GM19467 (cell line): ENCODE data around the gene PET117.
"Not testable (repeated sequence)": the region's sequence is repeated elsewhere in the genome, so short reads cannot be mapped to it uniquely, and the experiment has no call there.

ENCODE experiments used
- ATAC-seq: cut with Tn5 transposase; IDR thresholded peaks from one replicate; pipeline ENCODE4 v1.9.1; 2021; ENCODE audit warnings: mild to moderate bottlenecking, moderate library complexity; ENCODE audit not compliant: unreplicated experiment

The PET117 gene, protein sequence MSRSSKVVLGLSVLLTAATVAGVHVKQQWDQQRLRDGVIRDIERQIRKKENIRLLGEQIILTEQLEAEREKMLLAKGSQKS

GRCh38 chr20:18137412-18138265 lies at the start of gene PET117, which contains the start of gene KAT14:
TSS of gene PET117 (plus strand) at chr20:18137863. CDS start at chr20:18137956, 93 bp downstream.
TSS of gene KAT14 (plus strand) at chr20:18137863. CDS start at chr20:18142661, 4,798 bp downstream.
- ATAC-seq: peak; percentile 85

DNA sequence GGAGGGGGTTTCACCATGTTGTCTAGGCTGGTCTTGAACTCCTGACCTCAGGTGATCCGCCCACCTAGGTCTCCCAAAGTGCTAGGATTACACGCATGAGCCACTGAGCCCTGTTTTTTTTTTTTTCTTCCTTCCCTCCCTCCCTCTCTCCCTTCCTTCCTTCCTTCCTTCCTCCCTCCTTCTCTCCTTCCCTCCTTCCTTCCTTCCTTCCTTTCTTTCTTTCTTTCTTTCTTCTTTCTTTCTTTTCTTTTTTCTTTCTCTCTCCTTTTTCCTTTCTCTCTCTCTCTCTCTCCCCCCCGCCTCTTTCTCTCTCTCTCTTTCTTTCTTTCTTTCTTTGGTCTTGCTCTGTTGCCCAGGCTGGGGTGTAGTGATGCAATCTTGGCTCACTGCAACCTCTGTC lies 49.4 kb upstream of the PET117 start:
- not testable (repeated sequence) for ATAC-seq

- ATAC-seq: not testable (repeated sequence)
Measured at GRCh38 chr20:18088841-18089240, 48.8 kb upstream of the PET117 start.

GRCh38 chr20:18090044-18090443 lies 47.6 kb upstream of the PET117 start:
- ATAC-seq: no peak

DNA sequence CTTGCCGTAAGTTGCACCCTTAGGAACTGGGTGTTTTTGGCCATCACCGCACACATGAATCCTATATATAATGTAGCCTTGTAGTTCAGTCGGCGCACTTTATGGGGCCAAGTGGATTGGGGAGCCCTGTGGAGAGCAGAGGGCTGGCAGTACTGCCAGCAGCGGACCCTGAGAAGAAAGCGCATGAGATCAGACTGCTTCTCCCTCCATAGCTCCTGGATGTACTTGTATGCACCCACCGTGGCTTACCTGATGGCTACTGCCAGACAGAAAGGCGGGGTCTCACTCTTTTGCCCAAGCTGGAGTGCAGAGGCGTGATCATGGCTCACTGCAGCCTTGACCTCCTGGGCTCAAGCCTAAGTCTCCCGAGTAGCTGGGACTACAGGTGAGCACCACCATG lies 47.2 kb upstream of the PET117 start:
- ATAC-seq: no peak

GRCh38 chr20:18091623-18092022 lies 46.0 kb upstream of the PET117 start:
- ATAC-seq: no peak

GRCh38 chr20:18092890-18093289 lies 44.8 kb upstream of the PET117 start:
- no peak for ATAC-seq

DNA sequence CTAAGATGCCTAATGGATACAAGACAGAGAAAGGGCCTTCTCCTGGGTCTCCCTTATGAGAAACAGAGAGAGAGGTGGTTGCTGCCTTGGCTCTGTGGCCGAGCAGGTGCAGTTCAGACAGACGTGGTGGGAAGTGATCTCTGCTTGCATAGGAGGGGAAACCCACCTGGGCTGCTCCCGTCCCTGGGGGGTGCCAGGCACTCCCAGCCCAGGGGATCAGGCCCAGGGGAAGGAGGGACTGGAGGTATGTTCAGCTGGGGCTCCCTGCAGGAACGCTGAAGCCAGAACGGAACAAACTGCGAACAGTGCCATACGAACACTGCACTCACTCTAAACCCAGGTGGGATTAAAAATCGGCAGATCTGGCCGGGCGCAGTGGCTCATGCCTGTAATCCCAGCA lies 44.3 kb upstream of the PET117 start:
- no peak for ATAC-seq

- no peak for ATAC-seq
Measured at GRCh38 chr20:18094191-18094590, 43.5 kb upstream of the PET117 start.

DNA sequence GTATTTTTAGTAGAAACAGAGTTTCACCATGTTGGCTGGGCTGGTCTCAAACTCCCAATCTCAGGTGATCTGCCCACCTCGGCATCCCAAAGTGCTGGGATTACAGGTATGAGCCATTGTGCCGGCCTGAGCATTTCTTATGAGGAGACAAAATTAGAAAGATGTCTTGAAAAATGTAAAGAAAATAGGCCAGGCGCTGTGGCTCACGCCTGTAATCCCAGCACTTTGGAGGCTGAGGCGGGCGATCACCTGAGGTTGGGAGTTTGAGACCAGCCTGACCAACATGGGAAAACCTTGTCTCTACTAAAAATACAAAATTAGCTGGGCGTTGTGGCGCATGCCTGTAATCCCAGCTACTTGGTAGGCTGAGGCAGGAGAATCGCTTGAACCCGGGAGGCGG lies 37.1 kb upstream of the PET117 start:
- ATAC-seq: not testable (repeated sequence)

- ATAC-seq: no peak
Measured at GRCh38 chr20:18101125-18101810, 36.4 kb upstream of the PET117 start.

- no peak for ATAC-seq
Measured at GRCh38 chr20:18103497-18103896, 34.2 kb upstream of the PET117 start.

DNA sequence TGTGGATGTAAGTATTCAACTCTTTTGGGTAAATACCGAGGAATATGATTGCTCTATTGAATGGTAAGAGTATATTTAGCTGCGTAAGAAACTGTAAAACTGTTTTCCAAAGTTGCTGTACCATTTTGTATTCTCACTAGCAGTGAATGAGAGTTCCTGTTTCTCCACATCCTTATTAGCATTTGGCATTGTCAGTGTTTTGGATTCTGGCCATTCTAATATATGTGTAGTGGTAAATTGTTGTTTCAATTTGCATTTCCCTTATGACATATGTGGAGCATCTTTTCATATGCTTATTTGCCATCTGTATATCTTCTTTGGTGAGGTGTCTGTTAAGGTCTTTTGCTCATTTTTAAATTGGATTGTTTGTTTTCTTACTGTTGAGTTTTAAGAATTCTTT lies 29.3 kb upstream of the PET117 start:
- no peak for ATAC-seq

DNA sequence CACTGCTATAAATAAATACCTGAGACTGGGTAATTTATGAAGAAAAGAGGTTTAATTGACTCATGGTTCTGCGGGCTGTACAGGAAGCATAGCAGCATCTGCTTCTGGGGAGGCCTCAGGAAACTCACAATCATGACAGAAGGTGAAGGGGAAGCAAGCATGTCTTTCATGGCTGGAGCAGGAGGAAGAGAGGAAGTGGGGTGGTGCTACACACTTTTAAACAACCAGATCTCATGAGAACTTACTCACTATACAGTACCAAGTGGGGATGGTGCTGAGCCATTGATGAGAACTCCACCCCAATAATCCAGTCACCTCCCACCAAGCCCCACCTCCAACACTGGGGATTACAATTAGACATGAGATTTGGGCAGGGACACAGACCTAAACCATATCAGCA lies 9.1 kb upstream of the PET117 start:
- ATAC-seq: not testable (repeated sequence)

DNA sequence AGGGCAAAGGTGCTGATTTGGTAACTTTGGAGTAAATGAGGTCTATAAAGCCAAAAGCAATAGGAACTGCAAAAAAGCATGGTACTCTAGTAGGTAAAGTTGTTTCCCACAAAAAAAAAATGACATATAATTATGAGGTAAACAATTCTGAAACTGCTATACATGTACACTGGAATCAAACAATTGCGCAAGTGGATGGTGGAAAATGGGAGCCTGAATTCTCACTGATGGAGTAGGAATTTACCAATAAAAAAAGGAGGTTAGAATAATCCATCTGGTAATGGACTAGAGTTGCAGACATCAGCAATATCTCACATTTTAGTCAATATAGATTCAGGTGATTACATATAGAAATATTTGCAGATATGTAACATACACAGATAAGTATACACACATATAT lies 5.0 kb upstream of the PET117 start:
- ATAC-seq: no peak

GRCh38 chr20:18133962-18134361 lies 3.7 kb upstream of the PET117 start:
- no peak for ATAC-seq

DNA sequence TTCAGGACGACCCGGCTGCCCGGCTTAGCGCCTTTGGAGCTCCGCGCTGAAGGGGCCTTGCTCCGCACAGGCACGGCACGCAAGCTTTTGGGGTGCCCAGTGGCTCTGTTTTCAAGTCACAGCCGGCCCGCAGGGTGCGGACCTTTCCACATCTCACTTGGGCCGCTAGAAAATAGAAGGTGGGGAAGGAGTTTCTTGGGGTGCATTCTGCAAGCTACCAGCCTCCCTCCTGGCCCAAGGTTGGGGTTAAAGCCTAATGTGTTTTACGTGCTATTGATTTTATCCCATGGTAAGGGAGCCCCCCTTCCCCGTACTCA lies 561 bp downstream of the PET117 start:
- ATAC-seq: peak; percentile 1

- no peak for ATAC-seq
Measured at GRCh38 chr20:18138639-18139583, 1.2 kb downstream of the PET117 start.

DNA sequence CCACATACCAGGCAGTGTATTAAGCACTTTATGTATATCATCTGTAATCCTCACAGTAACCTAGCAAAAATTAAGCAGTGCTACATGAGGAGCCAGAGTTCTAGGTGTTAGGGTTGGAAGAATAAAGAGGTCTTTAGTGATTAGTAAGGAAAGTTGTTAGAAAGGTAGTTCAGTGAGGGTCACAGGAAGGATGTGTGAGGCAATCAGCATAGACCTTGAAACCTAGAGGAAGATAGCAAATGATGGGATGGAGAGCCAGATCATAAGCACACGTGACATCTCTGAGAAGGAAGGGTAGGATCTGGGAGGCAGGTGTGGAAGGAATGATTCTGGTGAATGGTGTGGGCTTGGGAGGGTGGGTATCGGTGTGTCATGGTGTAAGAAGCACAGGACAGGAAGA lies 2.2 kb downstream of the PET117 start:
- ATAC-seq: no peak

DNA sequence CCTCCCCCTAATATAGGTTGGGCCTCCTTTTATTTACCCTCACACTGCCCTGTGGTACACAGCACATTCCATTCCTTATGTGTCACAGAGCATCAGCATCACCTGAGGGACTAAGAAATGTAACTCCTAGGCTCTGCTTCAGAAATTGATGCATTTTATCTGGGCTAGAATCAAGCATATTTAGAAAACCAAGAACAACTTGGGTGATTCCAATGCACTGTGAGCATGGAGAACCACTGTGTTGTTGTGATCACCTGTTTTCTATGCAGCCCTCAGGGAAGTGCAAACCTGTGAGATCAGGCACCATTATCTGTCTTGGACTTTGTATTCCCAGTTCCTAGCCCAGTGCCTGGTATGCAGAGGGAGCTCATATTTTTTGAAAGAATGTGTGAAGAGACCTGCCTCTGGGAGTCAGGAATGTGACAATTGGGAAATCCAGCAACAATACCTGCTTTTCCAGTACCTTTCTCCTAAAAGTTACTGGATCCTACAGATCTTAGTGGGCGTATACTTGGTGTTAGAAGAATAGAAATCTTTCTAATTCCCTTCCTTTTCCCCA lies 7.0 kb downstream of the PET117 start:
- no peak for ATAC-seq

- no peak for ATAC-seq
Measured at GRCh38 chr20:18154342-18154741, 16.7 kb downstream of the PET117 start.
